Ishikawa (cell line): ENCODE measurements around the gene SEC16A.

Source experiments
- CEBPB ChIP-seq: IDR thresholded peaks from 2 replicates; pipeline ENCODE4 v1.6.1; 2012
- EGR1 ChIP-seq: IDR thresholded peaks from 2 replicates; pipeline ENCODE4 v1.6.1; 2012
- EP300 ChIP-seq: IDR thresholded peaks from 2 replicates; pipeline ENCODE4 v1.6.1; 2012; ENCODE audit warnings: borderline replicate concordance
- FOXM1 ChIP-seq: IDR thresholded peaks from 2 replicates; pipeline ENCODE4 v1.6.1; 2012; ENCODE audit warnings: low read depth, borderline replicate concordance
- NFIC ChIP-seq: IDR thresholded peaks from 2 replicates; pipeline ENCODE4 v1.6.1; 2012
- RAD21 ChIP-seq: IDR thresholded peaks from 2 replicates; pipeline ENCODE4 v1.6.1; 2012; ENCODE audit warnings: low read depth
- TAF1 ChIP-seq: IDR thresholded peaks from 2 replicates; pipeline ENCODE4 v1.6.1; 2012; ENCODE audit warnings: low read depth, mild to moderate bottlenecking
- TCF12 ChIP-seq: IDR thresholded peaks from 2 replicates; pipeline ENCODE4 v1.6.1; 2012; ENCODE audit warnings: low read depth
- TEAD4 ChIP-seq: IDR thresholded peaks from 2 replicates; pipeline ENCODE4 v1.6.1; 2012
- YY1 ChIP-seq: IDR thresholded peaks from 2 replicates; pipeline ENCODE4 v1.6.1; 2012; ENCODE audit warnings: low read depth
- ZBTB7A ChIP-seq: IDR thresholded peaks from 2 replicates; pipeline ENCODE4 v1.6.1; 2012; ENCODE audit warnings: low read depth
- TF ChIP-seq, protein P1 (sequence below): IDR thresholded peaks from 2 replicates; pipeline ENCODE4 v1.6.1; 2012
- TF ChIP-seq, protein P2 (sequence below): IDR thresholded peaks from 2 replicates; pipeline ENCODE4 v1.6.1; 2012
- TF ChIP-seq, protein P3 (sequence below): IDR thresholded peaks from 2 replicates; pipeline ENCODE4 v1.6.1; 2012; ENCODE audit warnings: low read depth, mild to moderate bottlenecking

SEC16A gene

DNA sequence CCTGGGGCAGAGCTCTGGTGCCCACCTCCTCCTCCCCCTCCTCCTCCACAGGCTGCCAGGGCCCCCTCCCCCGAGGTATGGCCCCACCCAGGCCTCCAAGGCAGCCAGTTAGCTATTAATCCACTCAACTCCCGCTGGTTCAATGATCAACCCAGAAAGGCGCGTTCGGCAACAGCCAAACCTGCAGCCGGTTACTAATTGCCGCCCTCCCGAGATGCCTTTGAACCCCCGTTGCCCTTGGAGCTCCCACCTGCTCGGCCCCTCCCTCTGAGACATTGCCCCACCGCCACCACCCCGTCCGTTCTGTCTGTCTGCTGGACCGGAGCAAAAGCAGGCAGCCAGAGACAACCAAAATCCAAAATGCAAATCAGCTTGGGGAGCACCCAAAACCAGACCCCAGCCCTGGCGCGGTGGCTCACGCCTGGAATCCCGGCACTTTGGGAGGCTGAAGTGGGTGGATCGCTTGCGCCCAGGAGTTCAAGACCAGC lies 37.3 kb upstream of the SEC16A start:
- TF ChIP-seq, protein P1, sequence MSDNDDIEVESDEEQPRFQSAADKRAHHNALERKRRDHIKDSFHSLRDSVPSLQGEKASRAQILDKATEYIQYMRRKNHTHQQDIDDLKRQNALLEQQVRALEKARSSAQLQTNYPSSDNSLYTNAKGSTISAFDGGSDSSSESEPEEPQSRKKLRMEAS: no peak
- TF ChIP-seq FOXM1 (no peak), EP300 (peak; percentile 41; the same call in 1 of the 2 replicates), TAF1 (no peak), TCF12 (peak; percentile 76)

DNA sequence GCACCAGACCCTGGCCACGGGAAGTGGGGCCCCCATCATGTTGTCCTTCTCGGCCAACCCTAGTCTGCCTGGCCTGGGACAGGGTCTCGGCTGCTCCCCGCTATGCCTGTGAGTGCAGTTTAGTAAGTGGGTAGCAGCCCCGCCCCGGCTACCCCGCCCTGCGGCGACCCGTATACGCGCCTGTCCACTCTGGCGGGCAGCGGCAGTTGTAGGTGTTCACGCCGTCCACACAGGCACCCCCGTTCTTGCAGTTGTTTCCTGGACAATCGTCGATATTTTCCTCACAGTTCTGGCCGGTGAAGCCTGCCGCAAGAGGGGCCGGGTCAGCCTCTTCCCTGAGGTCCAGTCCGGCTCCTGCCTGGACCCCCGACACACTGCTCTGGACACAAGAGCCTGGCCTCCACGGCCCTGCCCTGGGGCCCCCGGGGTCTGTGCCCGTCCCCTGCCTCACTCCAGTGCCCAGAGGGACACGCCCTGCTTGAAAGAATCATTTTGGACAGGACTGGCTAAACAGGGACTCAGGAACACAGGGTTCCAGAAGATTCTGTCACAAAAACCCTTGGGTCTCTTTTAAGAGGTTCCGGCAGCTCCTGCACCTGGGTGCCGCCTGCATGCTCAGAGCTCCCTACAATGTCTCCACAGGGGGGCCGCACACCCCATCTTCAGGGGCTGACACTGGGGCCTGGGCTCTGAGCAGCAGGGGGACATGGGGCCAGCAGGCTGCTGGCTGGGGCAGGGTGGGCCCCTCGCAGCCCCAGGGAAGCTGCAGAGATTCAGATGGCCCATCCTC lies 36.6 kb upstream of the SEC16A start:
- TF ChIP-seq, protein P1: no peak
- TF ChIP-seq ZBTB7A: peak; percentile 73; the same call in 1 of the 2 replicates
- no peak for TF ChIP-seq TAF1
- no peak for TF ChIP-seq EP300
- no peak for TF ChIP-seq YY1

DNA sequence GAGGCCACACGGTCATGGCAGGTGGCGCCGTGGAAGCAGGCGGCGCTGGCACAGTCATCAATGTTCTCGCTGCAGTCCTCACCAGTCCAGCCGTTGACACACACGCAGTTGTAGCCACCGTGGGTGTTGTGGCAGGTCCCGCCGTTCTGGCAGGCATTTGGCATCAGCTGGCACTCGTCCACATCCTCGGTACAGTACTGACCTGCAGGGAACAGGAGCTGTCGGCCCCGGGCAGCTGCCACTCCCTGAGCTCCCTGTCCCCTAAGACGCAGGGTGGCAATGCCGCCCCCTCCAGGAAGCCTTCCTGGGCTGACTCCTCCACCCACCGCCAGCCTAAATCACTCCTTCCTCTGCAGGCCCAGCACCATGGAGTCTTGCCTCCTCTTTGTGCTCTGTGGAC lies 35.8 kb upstream of the SEC16A start:
- TF ChIP-seq TAF1 (no peak), YY1 (no peak)
- TF ChIP-seq, protein P2, sequence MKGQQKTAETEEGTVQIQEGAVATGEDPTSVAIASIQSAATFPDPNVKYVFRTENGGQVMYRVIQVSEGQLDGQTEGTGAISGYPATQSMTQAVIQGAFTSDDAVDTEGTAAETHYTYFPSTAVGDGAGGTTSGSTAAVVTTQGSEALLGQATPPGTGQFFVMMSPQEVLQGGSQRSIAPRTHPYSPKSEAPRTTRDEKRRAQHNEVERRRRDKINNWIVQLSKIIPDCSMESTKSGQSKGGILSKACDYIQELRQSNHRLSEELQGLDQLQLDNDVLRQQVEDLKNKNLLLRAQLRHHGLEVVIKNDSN: no peak
- TF ChIP-seq, protein P3, sequence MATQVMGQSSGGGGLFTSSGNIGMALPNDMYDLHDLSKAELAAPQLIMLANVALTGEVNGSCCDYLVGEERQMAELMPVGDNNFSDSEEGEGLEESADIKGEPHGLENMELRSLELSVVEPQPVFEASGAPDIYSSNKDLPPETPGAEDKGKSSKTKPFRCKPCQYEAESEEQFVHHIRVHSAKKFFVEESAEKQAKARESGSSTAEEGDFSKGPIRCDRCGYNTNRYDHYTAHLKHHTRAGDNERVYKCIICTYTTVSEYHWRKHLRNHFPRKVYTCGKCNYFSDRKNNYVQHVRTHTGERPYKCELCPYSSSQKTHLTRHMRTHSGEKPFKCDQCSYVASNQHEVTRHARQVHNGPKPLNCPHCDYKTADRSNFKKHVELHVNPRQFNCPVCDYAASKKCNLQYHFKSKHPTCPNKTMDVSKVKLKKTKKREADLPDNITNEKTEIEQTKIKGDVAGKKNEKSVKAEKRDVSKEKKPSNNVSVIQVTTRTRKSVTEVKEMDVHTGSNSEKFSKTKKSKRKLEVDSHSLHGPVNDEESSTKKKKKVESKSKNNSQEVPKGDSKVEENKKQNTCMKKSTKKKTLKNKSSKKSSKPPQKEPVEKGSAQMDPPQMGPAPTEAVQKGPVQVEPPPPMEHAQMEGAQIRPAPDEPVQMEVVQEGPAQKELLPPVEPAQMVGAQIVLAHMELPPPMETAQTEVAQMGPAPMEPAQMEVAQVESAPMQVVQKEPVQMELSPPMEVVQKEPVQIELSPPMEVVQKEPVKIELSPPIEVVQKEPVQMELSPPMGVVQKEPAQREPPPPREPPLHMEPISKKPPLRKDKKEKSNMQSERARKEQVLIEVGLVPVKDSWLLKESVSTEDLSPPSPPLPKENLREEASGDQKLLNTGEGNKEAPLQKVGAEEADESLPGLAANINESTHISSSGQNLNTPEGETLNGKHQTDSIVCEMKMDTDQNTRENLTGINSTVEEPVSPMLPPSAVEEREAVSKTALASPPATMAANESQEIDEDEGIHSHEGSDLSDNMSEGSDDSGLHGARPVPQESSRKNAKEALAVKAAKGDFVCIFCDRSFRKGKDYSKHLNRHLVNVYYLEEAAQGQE: no peak

DNA sequence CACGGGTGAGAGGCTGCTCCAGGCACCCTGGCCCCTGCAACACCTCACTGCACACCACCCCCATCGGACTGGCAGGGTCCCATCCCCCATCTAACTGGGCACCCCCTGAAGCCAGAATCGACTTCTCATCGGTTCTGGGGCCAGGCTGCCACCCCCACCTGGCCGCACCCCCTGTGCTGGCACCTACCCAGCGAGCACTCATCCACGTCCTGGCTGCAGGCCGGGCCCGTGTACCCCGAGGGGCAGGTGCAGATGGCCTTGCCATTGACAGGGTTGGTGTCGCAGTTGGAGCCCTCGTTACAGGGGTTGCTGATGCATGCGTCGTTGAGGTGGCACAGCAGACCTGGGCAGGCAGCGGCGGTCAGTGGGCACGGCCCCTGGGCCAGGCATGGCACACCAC lies 35.1 kb upstream of the SEC16A start:
- no peak for TF ChIP-seq TCF12
- TF ChIP-seq NFIC: no peak
- no peak for TF ChIP-seq FOXM1
- TF ChIP-seq, protein P3: no peak
- no peak for TF ChIP-seq EGR1

DNA sequence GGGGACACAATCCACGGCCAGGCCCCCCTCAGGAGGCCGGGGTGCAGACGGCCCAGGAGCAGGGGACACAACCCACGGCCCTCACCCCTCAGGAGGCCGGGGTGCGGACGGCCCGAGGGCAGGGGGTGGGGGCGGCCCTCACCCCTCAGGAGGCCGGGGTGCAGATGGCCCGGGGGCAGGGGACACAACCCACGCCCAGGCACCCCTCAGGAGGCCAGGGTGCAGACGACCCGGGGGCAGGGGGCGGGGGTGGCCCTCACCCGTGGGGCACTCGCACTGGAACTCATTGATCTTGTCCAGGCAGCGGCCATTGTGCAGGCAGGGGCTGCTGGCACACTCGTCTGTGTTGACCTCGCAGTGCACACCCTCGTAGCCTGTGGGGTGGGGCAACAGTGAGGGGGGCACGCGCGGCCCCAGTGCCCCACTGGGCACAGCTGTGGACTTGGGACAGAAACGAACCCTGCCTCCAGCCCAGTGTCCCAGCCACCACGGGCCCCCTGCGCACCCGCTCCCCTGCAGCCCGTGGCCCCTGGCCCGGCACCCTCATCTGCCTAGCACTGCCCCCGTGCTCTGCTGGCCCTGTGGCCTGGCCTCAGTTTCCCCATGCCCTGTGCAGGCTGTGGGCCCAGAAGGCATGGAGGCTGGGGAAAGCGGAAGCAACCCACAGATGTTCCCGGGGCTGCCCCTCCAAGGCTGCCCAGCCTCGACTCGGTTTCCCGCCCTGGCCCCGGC lies 34.3 kb upstream of the SEC16A start:
- TF ChIP-seq YY1 (no peak), TEAD4 (no peak), EP300 (no peak), EGR1 (no peak), TAF1 (no peak), CEBPB (no peak), TCF12 (no peak), RAD21 (no peak), FOXM1 (no peak), NFIC (no peak)
- TF ChIP-seq, protein P1: no peak
- TF ChIP-seq, protein P3: no peak
